IMR-90 (cell line): Measurements from ENCODE around the gene MERTK. TPM values are rescaled to one million over a fixed set of nuclear protein-coding genes. Genes with fewer than 3 reads are reported as not detected.

Experiments used
- ATAC-seq: fragments of 200-7000 bp; cut with Tn5 transposase; 2 replicates; pipeline ENCODE4 v1.9.1; 2020; ENCODE audit warnings: low read depth, mild to moderate bottlenecking, moderate library complexity
- Bru-seq: library from RNA; stranded (reverse); fragments of 400-500 nt; gene quantifications from one replicate; lab custom pipeline; 2021; lab: Mats Ljungman, UMichigan
- BruChase-seq, 2 experiments: library from RNA; stranded (reverse); fragments of 400-500 nt; gene quantifications; one replicate each; lab custom pipeline; 2021; lab: Mats Ljungman, UMichigan
- BruUV-seq: library from RNA; stranded (reverse); fragments of 400-500 nt; replicated peaks from 2 replicates; lab custom pipeline; 2021; lab: Mats Ljungman, UMichigan
- CTCF ChIA-PET: fragments of 300-600 bp; formaldehyde crosslinking; extraction: SDS; loops from one replicate; lab custom pipeline; 2021; ENCODE audit warnings: antibody characterized with exemption; lab: Yijun Ruan, JAX
- POLR2A ChIA-PET: fragments of 300-600 bp; sonication (Branson Sonifier 250); formaldehyde crosslinking; loops from one replicate; lab custom pipeline; 2022; ENCODE audit warnings: antibody characterized with exemption; ENCODE audit not compliant: unreplicated experiment; lab: Charles Lee
- DNase-seq: peaks from one replicate; pipeline ENCODE4 v3.0.0; 2013
- H2AFZ ChIP-seq: replicated peaks from 2 replicates; pipeline ENCODE3; 2013; ENCODE audit warnings: low read length, mild to moderate bottlenecking; ENCODE audit not compliant: poor library complexity
- H2AK5ac ChIP-seq: 2 replicates; pipeline ENCODE4 v1.6.1; 2013; ENCODE audit warnings: low read depth, low read length, inconsistent platforms
- H2AK9ac ChIP-seq: replicated peaks from 2 replicates; pipeline ENCODE3; 2013; ENCODE audit warnings: mild to moderate bottlenecking, low read depth, low read length, moderate library complexity; ENCODE audit not compliant: poor library complexity
- H2BK120ac ChIP-seq: 2 replicates; pipeline ENCODE4 v1.6.1; 2013; ENCODE audit warnings: low read depth, low read length, inconsistent platforms
- H2BK15ac ChIP-seq: 3 replicates; pipeline ENCODE4 v1.6.1; 2013; ENCODE audit warnings: low read depth, low read length, inconsistent platforms
- H2BK20ac ChIP-seq: 2 replicates; pipeline ENCODE4 v1.6.1; 2013; ENCODE audit warnings: low read depth, mild to moderate bottlenecking, inconsistent platforms, low read length, moderate library complexity
- H2BK5ac ChIP-seq: 2 replicates; pipeline ENCODE4 v1.6.1; 2013; ENCODE audit warnings: mild to moderate bottlenecking, low read depth, low read length, inconsistent platforms; ENCODE audit not compliant: poor library complexity, severe bottlenecking
- H3K14ac ChIP-seq: replicated peaks from 2 replicates; pipeline ENCODE4 v1.6.1; 2013; ENCODE audit warnings: low read depth, low read length, inconsistent platforms
- H3K18ac ChIP-seq: 2 replicates; pipeline ENCODE4 v1.6.1; 2013; ENCODE audit warnings: low read depth, low read length, control low read depth
- H3K23ac ChIP-seq: 2 replicates; pipeline ENCODE4 v1.6.1; 2013; ENCODE audit warnings: low read depth, low read length, inconsistent platforms
- H3K27ac ChIP-seq: 2 replicates; pipeline ENCODE4 v1.5.1; 2013; ENCODE audit warnings: mild to moderate bottlenecking, control low read depth, low read length; ENCODE audit not compliant: insufficient read depth
- H3K27me3 ChIP-seq: 2 replicates; pipeline ENCODE4 v1.6.1; 2013; ENCODE audit warnings: low read length; ENCODE audit not compliant: control insufficient read depth, insufficient read depth
- H3K36me3 ChIP-seq: 2 replicates; pipeline ENCODE4 v1.6.1; 2013; ENCODE audit warnings: low read length, mixed read lengths; ENCODE audit not compliant: control insufficient read depth, insufficient read depth
- H3K4ac ChIP-seq: 2 replicates; pipeline ENCODE4 v1.6.1; 2013; ENCODE audit warnings: low read depth, low read length, inconsistent platforms
- H3K4me1 ChIP-seq: 2 replicates; pipeline ENCODE4 v1.6.1; 2013; ENCODE audit warnings: low read length, mixed read lengths; ENCODE audit not compliant: control insufficient read depth, insufficient read depth
- H3K4me2 ChIP-seq: 2 replicates; pipeline ENCODE4 v1.6.1; 2013; ENCODE audit warnings: low read depth, mild to moderate bottlenecking, control low read depth, low read length, moderate library complexity
- H3K4me3 ChIP-seq: 2 replicates; pipeline ENCODE4 v1.5.1; 2013; ENCODE audit warnings: low read depth, mild to moderate bottlenecking, control low read depth, low read length, moderate library complexity; ENCODE audit not compliant: insufficient read depth
- H3K56ac ChIP-seq: 2 replicates; pipeline ENCODE4 v1.6.1; 2013; ENCODE audit warnings: low read length, inconsistent platforms; ENCODE audit not compliant: insufficient read depth; ENCODE audit errors: extremely low read depth
- H3K79me1 ChIP-seq, 2 experiments: 2 replicates each; pipeline ENCODE4 v1.6.1; 2013; ENCODE audit warnings: low read length in 2 of 2, inconsistent platforms in 1 of 2, low read depth in 1 of 2
- H3K9ac ChIP-seq: 2 replicates; pipeline ENCODE4 v1.6.1; 2013; ENCODE audit warnings: low read depth, low read length, control low read depth
- H3K9me1 ChIP-seq: 2 replicates; pipeline ENCODE4 v1.6.1; 2013; ENCODE audit warnings: low read length, inconsistent platforms; ENCODE audit not compliant: insufficient read depth
- H3K9me3 ChIP-seq: 2 replicates; pipeline ENCODE4 v1.6.1; 2013; ENCODE audit warnings: low read length; ENCODE audit not compliant: control insufficient read depth, insufficient read depth
- H4K20me1 ChIP-seq: 2 replicates; pipeline ENCODE4 v1.6.1; 2013; ENCODE audit warnings: low read length, inconsistent platforms; ENCODE audit not compliant: insufficient read depth
- H4K5ac ChIP-seq: 2 replicates; pipeline ENCODE4 v1.6.1; 2013; ENCODE audit warnings: mild to moderate bottlenecking, low read depth, low read length, control low read depth
- H4K8ac ChIP-seq, 2 experiments: 2 replicates each; pipeline ENCODE4 v1.6.1; 2013; ENCODE audit warnings: low read depth in 2 of 2, low read length in 2 of 2, control low read depth in 1 of 2, inconsistent platforms in 1 of 2
- H4K91ac ChIP-seq: 2 replicates; pipeline ENCODE4 v1.6.1; 2013; ENCODE audit warnings: low read depth, low read length, inconsistent platforms; ENCODE audit not compliant: insufficient read depth
- BHLHE40 ChIP-seq: fragments of 150-350 bp; IDR thresholded peaks from 2 replicates; pipeline ENCODE4 v1.6.1; 2016; ENCODE audit warnings: mild to moderate bottlenecking, low read depth, low read length
- FOS ChIP-seq: fragments of 150-350 bp; IDR thresholded peaks from 2 replicates; pipeline ENCODE4 v1.6.1; 2016; ENCODE audit warnings: low read depth, low read length
- MAFK ChIP-seq: IDR thresholded peaks from 2 replicates; pipeline ENCODE4 v1.6.1; 2012; ENCODE audit warnings: low read depth, low read length, improper control_type of control experiment
- MAZ ChIP-seq: IDR thresholded peaks from 2 replicates; pipeline ENCODE4 v1.6.1; 2012; ENCODE audit warnings: low read depth, mild to moderate bottlenecking, low read length, improper control_type of control experiment, moderate library complexity, borderline replicate concordance
- NFE2L2 ChIP-seq: fragments of 150-350 bp; IDR thresholded peaks from 2 replicates; pipeline ENCODE4 v1.6.1; 2016; ENCODE audit warnings: low read depth, mild to moderate bottlenecking, low read length
- RAD21 ChIP-seq: IDR thresholded peaks from 2 replicates; pipeline ENCODE4 v1.6.1; 2012; ENCODE audit warnings: low read length, improper control_type of control experiment
- RFX5 ChIP-seq: IDR thresholded peaks from 2 replicates; pipeline ENCODE4 v1.8.0; 2012; ENCODE audit warnings: low read depth, mild to moderate bottlenecking, low read length, moderate library complexity
- SMC3 ChIP-seq: fragments of 150-350 bp; IDR thresholded peaks from 2 replicates; pipeline ENCODE4 v1.6.1; 2016; ENCODE audit warnings: low read depth, mild to moderate bottlenecking, antibody characterized with exemption, low read length, moderate library complexity
- WGBS, 2 experiments: methylation state at CpG; one replicate each; pipeline versions ENCODE4 v1.1.5 to v1.1.7; 2013; ENCODE audit warnings: missing lambda C conversion rate in 2 of 2; ENCODE audit not compliant: insufficient read length in 1 of 2; ENCODE audit errors: extremely low coverage in 2 of 2; 5-methylcytosine and 5-hydroxymethylcytosine counted together
- dilution Hi-C: fragments of 300-500 bp; cut with HindIII; formaldehyde crosslinking; loops from one replicate; pipeline ENCODE4 v1.14.3; 2018; ENCODE audit warnings: low sequenced_read_pairs; ENCODE audit not compliant: unreplicated experiment
- in situ Hi-C: fragments of 300-500 bp; cut with MboI; formaldehyde crosslinking; loops from 3 replicates; pipeline ENCODE4 v1.14.3; 2019; ENCODE audit warnings: low sequenced_read_pairs, inconsistent platforms, mixed read lengths
- intact Hi-C: fragments of 100-400 bp; cut with micrococcal nuclease; formaldehyde crosslinking; loops from 2 replicates; pipeline ENCODE4 v1.10.0; 2022
- long read RNA-seq: library from polyadenylated mRNA; unstranded; transcript quantifications from one replicate; pipeline ENCODE4 v2.0.0, GENCODE V29; 2021; ENCODE audit not compliant: unreplicated experiment
- polyA plus RNA-seq, 3 experiments: library from polyadenylated mRNA; depleted of rRNA; stranded (reverse); fragments of >200 nt; gene quantifications; 2 replicates each; pipeline ENCODE4 v1.2.3, GENCODE V29; 2012; ENCODE audit warnings: low replicate concordance in 1 of 3
- total RNA-seq: library from RNA; depleted of rRNA; stranded (reverse); fragments of >200 nt; gene quantifications from 2 replicates; pipeline ENCODE4 v1.2.3, GENCODE V29; 2012; rRNA removed
- TF ChIP-seq, protein P1 (sequence below): conservative IDR thresholded peaks from 2 replicates; pipeline ENCODE4 v1.5.1; 2012; ENCODE audit warnings: mild to moderate bottlenecking, low read depth, low read length, improper control_type of control experiment
- TF ChIP-seq, protein P2 (sequence below): fragments of 150-350 bp; IDR thresholded peaks from 2 replicates; pipeline ENCODE4 v1.6.1; 2017; ENCODE audit warnings: mild to moderate bottlenecking, antibody characterized with exemption, low read length, low read depth
- TF ChIP-seq, protein P3 (sequence below): fragments of 150-350 bp; IDR thresholded peaks from 2 replicates; pipeline ENCODE4 v1.6.1; 2016; ENCODE audit warnings: low read depth, mild to moderate bottlenecking, low read length, moderate library complexity, borderline replicate concordance

MERTK gene
- total RNA-seq (0.28 and 0.36 TPM in 2 replicates), polyA plus RNA-seq (2012; rRNA removed) (0.62 and 0.73 TPM in 2 replicates), Bru-seq, nascent RNA (percentile 35 among the genes with signal in this experiment), BruChase-seq, experiment 1, labeled RNA remaining after a 6-hour chase (percentile 40 among the genes with signal in this experiment), BruChase-seq, experiment 2, labeled RNA remaining after a 2-hour chase (percentile 32 among the genes with signal in this experiment)
- 0.19 and 0.45 TPM in 2 replicates for polyA plus RNA-seq (2012; cell fraction: cytosol; rRNA removed)
- polyA plus RNA-seq (2012; cell fraction: nucleus; rRNA removed; ENCODE audit: low replicate concordance) = 0.62 and 3.6 TPM in 2 replicates
- long read RNA-seq = 0 reads

DNA sequence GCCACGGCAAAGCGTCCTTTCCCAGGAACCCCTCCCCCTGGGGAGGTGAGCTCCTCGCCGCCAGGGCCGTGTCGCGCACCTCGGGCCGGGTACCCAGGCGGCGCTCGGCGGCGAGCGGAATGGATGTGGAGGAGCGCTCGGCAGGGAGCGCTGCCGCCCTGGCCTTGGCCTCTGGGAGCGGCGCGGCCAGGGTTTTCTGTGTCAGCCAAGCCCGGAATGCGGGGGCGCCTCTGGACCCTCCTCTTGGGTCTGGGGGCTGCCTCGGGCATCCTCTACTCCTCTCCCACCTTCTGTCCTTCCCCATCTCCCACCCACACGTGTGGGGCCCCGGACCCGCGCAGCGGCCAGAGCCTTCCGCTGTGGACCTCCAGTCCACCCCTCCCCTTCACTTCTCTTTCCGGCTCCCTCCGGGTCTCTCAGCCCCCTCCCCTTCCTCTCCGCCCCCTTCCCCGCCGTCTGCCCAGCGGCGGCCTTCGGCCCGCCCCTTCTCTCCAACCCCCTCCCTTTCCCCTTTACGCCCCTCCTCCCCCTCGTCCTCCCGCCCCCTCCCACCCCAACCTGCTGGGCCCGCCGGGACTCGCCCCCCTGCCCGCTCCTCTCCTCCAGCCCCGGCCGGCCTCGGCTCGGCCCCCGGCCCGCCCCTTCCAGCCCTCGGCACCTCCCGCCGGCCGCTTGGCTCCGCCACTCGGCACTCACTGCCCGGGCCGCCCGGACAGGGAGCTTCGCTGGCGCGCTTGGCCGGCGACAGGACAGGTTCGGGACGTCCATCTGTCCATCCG lies at the start of gene MERTK:
Gene MERTK, plus strand, starts transcription at position 684 of the 779 bp plus-strand sequence. CDS start 129 bp downstream, outside the sequence.
- Histone ChIP-seq H2BK120ac (no peak within 1 kb of the TSS), H3K9me1 (peaks cover 3% of the 10 kb centered on the region; the same call in 1 of the 2 replicates), H2AFZ (peak within 1 kb of the TSS; percentile 91), H3K56ac (no peak within 1 kb of the TSS), H2BK15ac (no peak within 1 kb of the TSS), H3K27me3 (peaks cover 53% of the 10 kb centered on the region), H2BK5ac (no peak within 1 kb of the TSS), H3K4me3 (peak within 1 kb of the TSS; percentile 67), H3K79me1 (no peaks in the 10 kb centered on the region), H2AK5ac (0 out of 2 replicates have a peak within 1 kb of the TSS, but pooled peaks have one; percentile 48), H4K8ac (peak within 1 kb of the TSS in 1 of 2 experiments; percentile 17; a peak in 1 of 4 replicates), H3K27ac (peak within 1 kb of the TSS; percentile 47; the same call in 1 of the 2 replicates), H3K4me2 (peak within 1 kb of the TSS; percentile 99), H4K91ac (no peak within 1 kb of the TSS), H4K5ac (peak within 1 kb of the TSS; percentile 19; the same call in 1 of the 2 replicates), H4K20me1 (no peaks in the 10 kb centered on the region), H3K4ac (0 out of 2 replicates have a peak within 1 kb of the TSS, but pooled peaks have one; percentile 1), H3K4me1 (peaks cover 4% of the 10 kb centered on the region), H2AK9ac (peak within 1 kb of the TSS; percentile 31), H3K14ac (0 out of 2 replicates have a peak within 1 kb of the TSS, but pooled peaks have one; percentile 3), H3K36me3 (no peaks in the 10 kb centered on the region), H3K9ac (peak within 1 kb of the TSS; percentile 70), H2BK20ac (no peak within 1 kb of the TSS), H3K23ac (peak within 1 kb of the TSS; percentile 26), H3K9me3 (no peaks in the 10 kb centered on the region), H3K18ac (peak within 1 kb of the TSS; percentile 29; the same call in 1 of the 2 replicates)
- DNase-seq (peak; percentile 71), ATAC-seq (peak; percentile 87)
- in situ Hi-C loops = no loop called here
- no TSS peak for BruUV-seq
- ChIA-PET POLR2A (no interaction called here), CTCF (interaction anchor here (0.7 kb wide), 1 partner anchor 10 kb away, joined by 6 read pairs; no protein-coding TSS in a partner anchor)
- 0% methylated on average over 24 of the region's 71 CpGs; no CpG with 5 or more reads in 1 of the 2 experiments for WGBS, 2 experiments
- intact Hi-C loops = no loop called here
- dilution Hi-C loops = no loop called here
- TF ChIP-seq MAFK = no peak
- no peak for TF ChIP-seq MAZ
- peak; percentile 58 for TF ChIP-seq RAD21
- TF ChIP-seq, protein P1, sequence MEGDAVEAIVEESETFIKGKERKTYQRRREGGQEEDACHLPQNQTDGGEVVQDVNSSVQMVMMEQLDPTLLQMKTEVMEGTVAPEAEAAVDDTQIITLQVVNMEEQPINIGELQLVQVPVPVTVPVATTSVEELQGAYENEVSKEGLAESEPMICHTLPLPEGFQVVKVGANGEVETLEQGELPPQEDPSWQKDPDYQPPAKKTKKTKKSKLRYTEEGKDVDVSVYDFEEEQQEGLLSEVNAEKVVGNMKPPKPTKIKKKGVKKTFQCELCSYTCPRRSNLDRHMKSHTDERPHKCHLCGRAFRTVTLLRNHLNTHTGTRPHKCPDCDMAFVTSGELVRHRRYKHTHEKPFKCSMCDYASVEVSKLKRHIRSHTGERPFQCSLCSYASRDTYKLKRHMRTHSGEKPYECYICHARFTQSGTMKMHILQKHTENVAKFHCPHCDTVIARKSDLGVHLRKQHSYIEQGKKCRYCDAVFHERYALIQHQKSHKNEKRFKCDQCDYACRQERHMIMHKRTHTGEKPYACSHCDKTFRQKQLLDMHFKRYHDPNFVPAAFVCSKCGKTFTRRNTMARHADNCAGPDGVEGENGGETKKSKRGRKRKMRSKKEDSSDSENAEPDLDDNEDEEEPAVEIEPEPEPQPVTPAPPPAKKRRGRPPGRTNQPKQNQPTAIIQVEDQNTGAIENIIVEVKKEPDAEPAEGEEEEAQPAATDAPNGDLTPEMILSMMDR = peak; percentile 54
- TF ChIP-seq FOS = no peak
- TF ChIP-seq, protein P2, sequence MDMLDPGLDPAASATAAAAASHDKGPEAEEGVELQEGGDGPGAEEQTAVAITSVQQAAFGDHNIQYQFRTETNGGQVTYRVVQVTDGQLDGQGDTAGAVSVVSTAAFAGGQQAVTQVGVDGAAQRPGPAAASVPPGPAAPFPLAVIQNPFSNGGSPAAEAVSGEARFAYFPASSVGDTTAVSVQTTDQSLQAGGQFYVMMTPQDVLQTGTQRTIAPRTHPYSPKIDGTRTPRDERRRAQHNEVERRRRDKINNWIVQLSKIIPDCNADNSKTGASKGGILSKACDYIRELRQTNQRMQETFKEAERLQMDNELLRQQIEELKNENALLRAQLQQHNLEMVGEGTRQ = no peak
- TF ChIP-seq NFE2L2 = no peak
- peak; percentile 30 for TF ChIP-seq SMC3
- no peak for TF ChIP-seq RFX5
- TF ChIP-seq, protein P3, sequence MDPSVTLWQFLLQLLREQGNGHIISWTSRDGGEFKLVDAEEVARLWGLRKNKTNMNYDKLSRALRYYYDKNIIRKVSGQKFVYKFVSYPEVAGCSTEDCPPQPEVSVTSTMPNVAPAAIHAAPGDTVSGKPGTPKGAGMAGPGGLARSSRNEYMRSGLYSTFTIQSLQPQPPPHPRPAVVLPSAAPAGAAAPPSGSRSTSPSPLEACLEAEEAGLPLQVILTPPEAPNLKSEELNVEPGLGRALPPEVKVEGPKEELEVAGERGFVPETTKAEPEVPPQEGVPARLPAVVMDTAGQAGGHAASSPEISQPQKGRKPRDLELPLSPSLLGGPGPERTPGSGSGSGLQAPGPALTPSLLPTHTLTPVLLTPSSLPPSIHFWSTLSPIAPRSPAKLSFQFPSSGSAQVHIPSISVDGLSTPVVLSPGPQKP = no peak
- TF ChIP-seq BHLHE40 = no peak
